Thoracic aorta (tissue), 2 donors: ENCODE measurements around the gene CAB39L. TPM values are rescaled to one million over a fixed set of nuclear protein-coding genes. Genes with fewer than 3 reads are reported as not detected.

Source experiments
- ATAC-seq: fragments of 150-250 bp; one replicate; pipeline ENCODE4 v1.8.0; 2017; ENCODE audit warnings: low read depth; ENCODE audit not compliant: insufficient number of reproducible peaks, low FRiP score
- DNase-seq: peaks from one replicate; pipeline ENCODE4 v3.0.0-alpha.2; 2020; ENCODE audit warnings: low spot score
- H3K27ac ChIP-seq, 2 donors: fragments of 200-600 bp; sonication (generic); 1 replicate in 1 of 2; 2 replicates in 1 of 2; pipeline ENCODE4 v1.5.1; 2016; ENCODE audit warnings: mild to moderate bottlenecking in 2 of 2, moderate library complexity in 2 of 2
- H3K27me3 ChIP-seq: fragments of 200-600 bp; sonication (generic); replicated peaks from 2 replicates; pipeline ENCODE4 v1.6.0; 2016; ENCODE audit warnings: mild to moderate bottlenecking; ENCODE audit not compliant: insufficient read depth
- H3K36me3 ChIP-seq: fragments of 200-600 bp; sonication (generic); one replicate; pipeline ENCODE4 v1.5.1; 2016
- H3K4me1 ChIP-seq, 2 donors: fragments of 200-600 bp; sonication (generic); 1 replicate in 1 of 2; 2 replicates in 1 of 2; pipeline versions ENCODE4 v1.5.1 to v1.6.0; 2016; ENCODE audit warnings: low read depth in 2 of 2, mild to moderate bottlenecking in 1 of 2; ENCODE audit not compliant: control insufficient read depth in 1 of 2
- H3K4me3 ChIP-seq: fragments of 200-600 bp; sonication (generic); 2 replicates; pipeline ENCODE4 v1.5.1; 2016; ENCODE audit warnings: mild to moderate bottlenecking
- H3K9me3 ChIP-seq: fragments of 200-600 bp; sonication (generic); 2 replicates; pipeline ENCODE4 v1.5.1; 2016
- CTCF ChIP-seq: fragments of 200-600 bp; sonication (generic); IDR thresholded peaks from one replicate; pipeline ENCODE4 v1.5.1; 2019; ENCODE audit warnings: antibody characterized with exemption
- total RNA-seq, 2 donors: library from RNA; depleted of rRNA; stranded (reverse); fragments of >200 nt; gene quantifications; one replicate each; pipeline versions ENCODE4 v1.1.0 to v1.2.3, GENCODE V29; 2016

The CAB39L gene
- total RNA-seq, 2 donors from 2014 or later: 38.7 to 46.7 TPM

GRCh38 chr13:49288458-49288857 lies 155.4 kb downstream of the CAB39L start:
- H3K36me3 ChIP-seq: no peaks in the 10 kb centered on the region
- peaks cover 0 to 13% of the 10 kb centered on the region in 2 donors for H3K4me1 ChIP-seq
- H3K27ac ChIP-seq: no peak overlapping the region
- no peak for TF ChIP-seq CTCF
- no peaks in the 10 kb centered on the region for H3K27me3 ChIP-seq
- no peaks in the 10 kb centered on the region for H3K9me3 ChIP-seq
- ATAC-seq (no peak), DNase-seq (no peak)
- H3K4me3 ChIP-seq: no peak overlapping the region

GRCh38 chr13:49287995-49288394 lies 155.9 kb downstream of the CAB39L start:
- no peaks in the 10 kb centered on the region for H3K27me3 ChIP-seq
- no peak for DNase-seq
- TF ChIP-seq CTCF: no peak

GRCh38 chr13:49279885-49280284 lies 164.0 kb downstream of the CAB39L start:
- Histone ChIP-seq H3K9me3 (no peaks in the 10 kb centered on the region), H3K4me3 (no peak overlapping the region), H3K27ac (no peak overlapping the region), H3K27me3 (no peaks in the 10 kb centered on the region), H3K36me3 (no peaks in the 10 kb centered on the region), H3K4me1 (no peaks in the 10 kb centered on the region)
- no peak for TF ChIP-seq CTCF
- no peak for ATAC-seq
- no peak for DNase-seq

More at GRCh38 chr13:49287995-49288394, 155.9 kb downstream of the CAB39L start:
- no peak for ATAC-seq
- no peaks in the 10 kb centered on the region for H3K36me3 ChIP-seq
- peaks cover 0 to 8% of the 10 kb centered on the region in 2 donors for H3K4me1 ChIP-seq
- no peak overlapping the region for H3K27ac ChIP-seq
- H3K9me3 ChIP-seq: no peaks in the 10 kb centered on the region
- H3K4me3 ChIP-seq: no peak overlapping the region

GRCh38 chr13:49279112-49279511 lies 164.8 kb downstream of the CAB39L start:
- H3K27ac ChIP-seq: no peak overlapping the region
- no peak overlapping the region for H3K4me3 ChIP-seq
- H3K9me3 ChIP-seq: no peaks in the 10 kb centered on the region
- DNase-seq (no peak), ATAC-seq (no peak)
- no peak for TF ChIP-seq CTCF
- H3K36me3 ChIP-seq: no peaks in the 10 kb centered on the region
- H3K27me3 ChIP-seq: no peaks in the 10 kb centered on the region
- H3K4me1 ChIP-seq: no peaks in the 10 kb centered on the region

GRCh38 chr13:49278211-49278610 lies 165.7 kb downstream of the CAB39L start:
- no peak for DNase-seq
- no peak overlapping the region for H3K27ac ChIP-seq
- no peak for TF ChIP-seq CTCF
- no peaks in the 10 kb centered on the region for H3K36me3 ChIP-seq
- no peaks in the 10 kb centered on the region for H3K4me1 ChIP-seq
- H3K4me3 ChIP-seq: no peak overlapping the region
- no peaks in the 10 kb centered on the region for H3K9me3 ChIP-seq
- no peak for ATAC-seq
- H3K27me3 ChIP-seq: no peaks in the 10 kb centered on the region
